Activated CD8-positive, alpha-beta memory T cell treated with anti-CD3 and anti-CD28 coated beads, Interleukin-2, amount 10 ng/mL, durations not matched to agents 7 days and 5 days (primary cell): ENCODE results near the gene C2CD4C. TPM values are rescaled to one million over a fixed set of nuclear protein-coding genes. Genes with fewer than 3 reads are reported as not detected.
"Not testable (repeated sequence)": the region's sequence is repeated elsewhere in the genome, so short reads cannot be mapped to it uniquely, and the experiment has no call there.

Source experiments
- ATAC-seq: fragments of 150-1000 bp; cut with Tn5 transposase; one replicate; pipeline ENCODE4 v1.10.0; 2021; ENCODE audit warnings: moderate library complexity
- CTCF ChIA-PET: fragments of 350-600 bp; sonication (Branson Sonifier 250); formaldehyde crosslinking; loops from one replicate; lab custom pipeline; 2021; ENCODE audit warnings: antibody characterized with exemption; lab: Charles Lee
- DNase-seq: peaks from one replicate; pipeline ENCODE4 v3.0.0-alpha.2; 2020
- H3K27ac Mint-ChIP-seq: one replicate; pipeline ENCODE4 v1.8.0; 2021; ENCODE audit warnings: mild to moderate bottlenecking, mixed read lengths
- H3K27me3 Mint-ChIP-seq: one replicate; pipeline ENCODE4 v1.8.0; 2021; ENCODE audit warnings: mixed read lengths
- H3K36me3 Mint-ChIP-seq: one replicate; pipeline ENCODE4 v1.8.0; 2021; ENCODE audit warnings: mild to moderate bottlenecking, mixed read lengths
- H3K4me1 Mint-ChIP-seq: one replicate; pipeline ENCODE4 v1.8.0; 2021; ENCODE audit warnings: mixed read lengths
- H3K4me3 Mint-ChIP-seq: one replicate; pipeline ENCODE4 v1.8.0; 2021; ENCODE audit warnings: mild to moderate bottlenecking, moderate library complexity, mixed read lengths
- H3K9me3 Mint-ChIP-seq: one replicate; pipeline ENCODE4 v1.8.0; 2022; ENCODE audit warnings: low read depth, mixed read lengths
- total RNA-seq, 2 experiments: library from RNA; stranded (reverse); gene quantifications; one replicate each; pipeline ENCODE4 v1.2.3, GENCODE V29; 2021

Gene C2CD4C
- total RNA-seq, 2 experiments from 2014 or later: not detected

DNA sequence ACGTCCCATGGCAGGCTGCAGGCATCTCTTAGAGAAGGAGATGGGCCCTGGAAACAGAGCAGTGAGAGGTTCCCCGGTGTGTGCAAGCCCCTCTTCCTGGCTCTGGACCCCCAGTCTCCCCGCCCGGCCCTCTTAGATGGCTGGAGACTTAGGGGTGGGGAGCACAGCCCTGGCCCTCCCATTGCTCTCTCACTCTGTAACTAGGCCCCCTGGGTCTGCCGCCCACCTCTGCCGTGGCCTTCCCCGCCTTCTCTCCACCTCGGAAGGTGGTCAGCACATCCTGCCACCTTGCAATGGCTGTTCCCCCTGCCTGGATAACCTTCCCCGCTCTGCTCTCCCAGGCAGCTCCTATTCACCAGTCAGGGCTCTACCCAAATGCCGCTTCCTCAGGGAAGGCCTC is 21.8 kb upstream of the C2CD4C start:
- no peak overlapping the region for H3K27ac Mint-ChIP-seq
- no peaks in the 10 kb centered on the region for H3K27me3 Mint-ChIP-seq
- CTCF ChIA-PET: no interaction called here
- H3K9me3 Mint-ChIP-seq: peaks cover 8% of the 10 kb centered on the region
- no peaks in the 10 kb centered on the region for H3K36me3 Mint-ChIP-seq
- H3K4me3 Mint-ChIP-seq: no peak overlapping the region
- H3K4me1 Mint-ChIP-seq: no peaks in the 10 kb centered on the region
- DNase-seq (no peak), ATAC-seq (no peak)

DNA sequence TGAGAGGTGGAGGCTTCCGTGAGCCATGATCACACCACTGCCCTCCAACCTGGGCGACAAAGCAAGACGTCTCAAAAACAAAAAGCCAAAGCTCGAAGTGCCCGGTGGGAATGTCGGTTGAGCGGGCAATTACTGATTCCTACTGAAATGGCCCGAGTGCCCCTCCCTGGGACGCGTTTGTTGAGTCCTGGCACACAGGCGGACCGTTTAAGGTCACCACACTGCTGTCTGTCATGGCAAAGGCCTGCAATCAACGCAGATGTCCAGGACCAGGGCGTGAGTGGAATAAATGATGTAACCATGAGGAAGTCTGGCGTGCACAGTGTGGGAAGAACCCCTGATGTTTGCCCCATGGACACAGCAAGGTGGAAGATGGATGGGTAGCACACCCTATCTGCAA is 19.2 kb upstream of the C2CD4C start:
- Mint-ChIP-seq H3K4me3 (no peak overlapping the region), H3K36me3 (no peaks in the 10 kb centered on the region), H3K4me1 (no peaks in the 10 kb centered on the region), H3K27me3 (no peaks in the 10 kb centered on the region), H3K9me3 (peaks cover 8% of the 10 kb centered on the region), H3K27ac (no peak overlapping the region)
- DNase-seq (no peak), ATAC-seq (no peak)
- CTCF ChIA-PET: interaction anchor here (0.6 kb wide), 1 partner anchor 40 kb away, joined by 4 read pairs; no protein-coding TSS in a partner anchor

GRCh38 chr19:427675-428074 is 18.7 kb upstream of the C2CD4C start:
- H3K36me3 Mint-ChIP-seq: not testable (repeated sequence)

DNA sequence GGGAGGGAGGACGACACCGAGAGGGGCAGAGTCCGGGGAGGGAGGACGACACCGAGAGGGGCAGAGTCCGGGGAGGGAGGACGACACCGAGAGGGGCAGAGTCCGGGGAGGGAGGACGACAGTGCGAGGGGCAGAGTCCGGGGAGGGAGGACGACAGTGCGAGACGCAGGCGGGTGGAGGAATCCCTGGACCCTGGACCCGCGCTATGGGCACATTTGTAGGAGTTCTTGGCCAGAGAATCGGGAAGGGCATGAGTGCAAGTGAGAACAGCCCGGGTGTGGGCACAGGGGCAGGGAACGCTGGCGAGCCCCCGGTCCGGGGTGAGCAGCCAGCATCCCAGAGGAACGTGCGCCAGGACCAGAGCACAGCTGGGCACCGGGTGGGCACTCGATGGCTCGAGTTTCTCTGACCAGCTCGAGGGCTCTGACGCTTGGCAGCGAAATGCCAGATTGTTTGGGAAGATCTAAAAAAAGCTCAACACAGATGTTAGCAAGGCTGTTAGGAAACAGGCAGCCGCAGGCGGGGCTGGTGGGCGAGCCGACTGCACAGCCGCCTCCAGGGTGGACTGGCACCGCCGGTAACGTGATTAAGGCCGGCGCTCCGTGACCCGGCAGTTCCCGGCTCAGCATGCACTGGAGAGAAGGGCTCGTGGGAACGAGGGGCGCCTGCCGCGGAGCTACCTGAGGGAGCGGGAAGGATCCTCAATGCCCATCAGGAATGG is 17.9 kb upstream of the C2CD4C start:
- Mint-ChIP-seq H3K4me3 (no peak overlapping the region), H3K9me3 (peaks cover 8% of the 10 kb centered on the region), H3K36me3 (no peaks in the 10 kb centered on the region), H3K4me1 (no peaks in the 10 kb centered on the region), H3K27ac (no peak overlapping the region), H3K27me3 (no peaks in the 10 kb centered on the region)
- DNase-seq (no peak), ATAC-seq (no peak)
- CTCF ChIA-PET: no interaction called here

More at GRCh38 chr19:427675-428074, 18.7 kb upstream of the C2CD4C start:
- H3K4me3 Mint-ChIP-seq, CTCF ChIA-PET, H3K4me1 Mint-ChIP-seq, H3K27me3 Mint-ChIP-seq, H3K27ac Mint-ChIP-seq, ATAC-seq, DNase-seq, H3K9me3 Mint-ChIP-seq: not testable (repeated sequence)

DNA sequence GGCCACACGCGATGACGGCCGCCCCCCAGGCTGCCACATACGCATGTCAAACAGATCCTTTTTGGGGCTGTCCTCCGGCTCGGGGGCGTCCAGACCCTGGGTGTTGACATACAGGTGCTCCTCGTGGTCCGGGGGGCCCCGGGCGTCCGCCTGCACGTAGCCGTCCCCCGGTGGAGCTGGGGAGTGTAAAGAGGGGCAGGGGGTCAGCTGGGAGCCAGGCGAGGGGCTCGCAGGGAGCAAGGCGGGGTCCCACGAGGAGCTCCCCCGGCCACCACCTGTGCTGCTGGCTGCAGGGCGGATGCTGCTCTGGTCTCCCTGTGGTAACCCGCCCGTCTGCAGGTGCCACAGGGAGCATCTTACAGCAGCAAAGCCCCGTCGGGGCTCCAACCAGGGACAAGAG is 16.1 kb upstream of the C2CD4C start:
- no peaks in the 10 kb centered on the region for H3K36me3 Mint-ChIP-seq
- no peak overlapping the region for H3K4me3 Mint-ChIP-seq
- no peaks in the 10 kb centered on the region for H3K27me3 Mint-ChIP-seq
- CTCF ChIA-PET: no interaction called here
- H3K9me3 Mint-ChIP-seq: peaks cover under 1% of the 10 kb centered on the region
- no peak for ATAC-seq
- DNase-seq: no peak
- no peak overlapping the region for H3K27ac Mint-ChIP-seq
- H3K4me1 Mint-ChIP-seq: no peaks in the 10 kb centered on the region

DNA sequence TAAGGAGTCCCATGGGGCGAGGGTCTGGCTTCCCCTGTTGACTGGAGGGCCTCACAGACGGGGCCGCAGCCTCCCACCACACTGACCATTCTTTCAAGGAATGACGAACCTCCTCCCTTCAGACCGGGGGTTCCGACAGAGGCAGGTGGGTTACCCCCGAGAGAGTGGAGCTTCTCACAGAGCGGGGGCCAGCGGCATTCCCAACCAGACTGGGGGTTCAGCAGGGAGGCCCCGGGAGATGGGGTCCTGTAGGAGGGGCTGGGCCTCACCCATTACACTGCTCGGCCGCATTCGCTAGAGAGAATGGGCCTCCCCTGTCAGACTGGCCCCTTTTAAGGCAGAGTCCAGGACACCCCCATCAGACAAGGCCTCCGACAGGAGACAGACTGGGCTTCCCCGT is 15.6 kb upstream of the C2CD4C start:
- no peaks in the 10 kb centered on the region for H3K9me3 Mint-ChIP-seq
- DNase-seq (no peak), ATAC-seq (no peak)
- H3K4me1 Mint-ChIP-seq: no peaks in the 10 kb centered on the region
- no peaks in the 10 kb centered on the region for H3K36me3 Mint-ChIP-seq
- no peak overlapping the region for H3K27ac Mint-ChIP-seq
- no peak overlapping the region for H3K4me3 Mint-ChIP-seq
- no peaks in the 10 kb centered on the region for H3K27me3 Mint-ChIP-seq
- CTCF ChIA-PET: no interaction called here

DNA sequence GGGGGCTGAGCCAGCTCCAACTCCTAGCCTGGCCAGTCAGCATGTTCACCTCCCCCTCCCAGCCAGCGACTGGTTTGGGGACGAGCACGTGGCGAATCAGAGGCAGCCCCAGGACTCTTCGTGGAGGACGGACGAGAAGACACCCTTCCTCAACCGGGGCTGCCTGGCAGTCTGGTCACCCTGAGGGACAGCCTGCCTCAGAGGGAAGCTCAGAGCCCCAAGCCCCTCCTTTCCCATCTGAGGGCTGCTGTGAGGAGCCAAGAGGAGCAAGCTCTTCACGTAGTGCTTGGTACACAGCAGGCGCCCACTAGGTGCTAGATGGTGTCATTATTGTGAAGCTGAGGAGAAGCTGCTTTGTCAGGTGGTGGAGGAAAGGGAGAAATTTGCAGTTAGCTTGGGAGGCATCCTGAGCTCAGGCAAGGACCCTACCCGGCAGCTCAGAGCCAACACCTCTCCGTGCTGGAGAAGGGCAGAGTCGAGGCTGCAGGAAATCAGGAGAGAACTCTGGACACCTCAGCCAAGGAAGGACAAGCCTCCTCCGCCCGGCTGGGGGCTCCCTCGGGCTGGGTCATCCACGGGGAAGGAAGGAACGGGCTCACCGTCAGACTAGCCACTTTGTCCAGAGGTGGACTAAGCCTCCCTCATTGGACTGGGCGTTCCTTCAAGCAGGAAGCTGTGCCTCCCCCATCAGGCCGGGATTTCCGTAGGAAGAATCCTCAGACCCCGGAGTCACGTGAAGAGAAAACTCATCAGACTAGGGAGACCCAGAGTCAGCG is 14.9 kb upstream of the C2CD4C start:
- CTCF ChIA-PET: interaction anchor here (1.5 kb wide), 1 partner anchor 87 kb away, joined by 3 read pairs; no protein-coding TSS in a partner anchor
- Mint-ChIP-seq H3K4me1 (no peaks in the 10 kb centered on the region), H3K27ac (no peak overlapping the region), H3K4me3 (no peak overlapping the region), H3K9me3 (no peaks in the 10 kb centered on the region), H3K36me3 (no peaks in the 10 kb centered on the region), H3K27me3 (no peaks in the 10 kb centered on the region)
- no peak for DNase-seq
- no peak for ATAC-seq

- DNase-seq, ATAC-seq, H3K27ac Mint-ChIP-seq, H3K9me3 Mint-ChIP-seq, H3K36me3 Mint-ChIP-seq, H3K4me3 Mint-ChIP-seq, H3K27me3 Mint-ChIP-seq, H3K4me1 Mint-ChIP-seq: not testable (repeated sequence)
- CTCF ChIA-PET: interaction anchor here (1.5 kb wide), 1 partner anchor 88 kb away, joined by 3 read pairs; no protein-coding TSS in a partner anchor
Measured at GRCh38 chr19:422917-423226, 13.9 kb upstream of the C2CD4C start.

- H3K4me1 Mint-ChIP-seq: no peaks in the 10 kb centered on the region
- CTCF ChIA-PET: interaction anchor here (1.5 kb wide), 1 partner anchor 88 kb away, joined by 3 read pairs; no protein-coding TSS in a partner anchor
- no peak overlapping the region for H3K4me3 Mint-ChIP-seq
- no peaks in the 10 kb centered on the region for H3K27me3 Mint-ChIP-seq
- no peaks in the 10 kb centered on the region for H3K9me3 Mint-ChIP-seq
- no peaks in the 10 kb centered on the region for H3K36me3 Mint-ChIP-seq
- DNase-seq (no peak), ATAC-seq (no peak)
- H3K27ac Mint-ChIP-seq: no peak overlapping the region
Measured at GRCh38 chr19:422213-422916, 13.4 kb upstream of the C2CD4C start.

DNA sequence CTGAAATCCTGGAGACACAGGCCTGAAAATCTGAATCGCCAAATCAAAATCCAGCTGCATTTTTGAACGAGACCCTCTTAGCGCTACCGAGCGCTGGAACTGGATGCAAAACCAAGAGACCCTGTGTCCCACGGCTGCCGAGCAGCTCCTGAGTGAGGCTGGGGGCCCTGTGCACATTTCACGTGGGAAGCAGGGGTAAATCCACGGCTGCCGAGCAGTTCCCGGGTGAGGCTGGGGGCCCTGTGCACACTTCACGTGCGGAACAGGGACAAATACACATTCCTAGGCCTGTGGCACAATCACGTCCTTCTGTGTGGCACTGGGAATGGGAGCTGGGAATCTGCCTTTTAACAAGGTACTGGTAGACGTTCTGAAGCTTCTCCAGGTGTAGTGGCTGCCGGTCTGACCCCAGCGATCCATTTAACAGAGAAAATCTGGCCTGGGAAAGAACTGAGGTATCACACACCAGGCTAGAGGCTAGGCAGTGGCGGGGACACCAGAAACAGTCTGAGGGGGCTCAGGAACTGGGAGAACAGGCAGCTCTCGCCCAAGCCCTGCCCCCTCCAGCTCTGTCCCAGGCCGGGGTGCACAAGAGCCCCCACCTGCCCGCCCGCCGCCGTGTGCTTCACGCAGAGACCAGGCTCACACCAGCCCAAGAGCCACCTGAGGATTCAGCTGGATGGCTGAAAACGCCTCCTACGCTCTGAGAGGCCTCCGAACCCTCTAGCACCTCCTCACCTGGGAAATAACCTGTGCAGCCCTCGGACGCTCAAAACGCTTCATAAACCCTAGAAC is 11.0 kb upstream of the C2CD4C start:
- H3K36me3 Mint-ChIP-seq: no peaks in the 10 kb centered on the region
- CTCF ChIA-PET: no interaction called here
- no peaks in the 10 kb centered on the region for H3K27me3 Mint-ChIP-seq
- H3K4me3 Mint-ChIP-seq: no peak overlapping the region
- H3K4me1 Mint-ChIP-seq: no peaks in the 10 kb centered on the region
- ATAC-seq: no peak
- H3K9me3 Mint-ChIP-seq: no peaks in the 10 kb centered on the region
- H3K27ac Mint-ChIP-seq: no peak overlapping the region
- DNase-seq: no peak

- Mint-ChIP-seq H3K36me3 (no peaks in the 10 kb centered on the region), H3K9me3 (no peaks in the 10 kb centered on the region), H3K4me3 (no peak overlapping the region), H3K27me3 (no peaks in the 10 kb centered on the region), H3K4me1 (no peaks in the 10 kb centered on the region), H3K27ac (no peak overlapping the region)
- ATAC-seq (no peak), DNase-seq (no peak)
- CTCF ChIA-PET: no interaction called here
Measured at GRCh38 chr19:418761-419671, 10.1 kb upstream of the C2CD4C start.

DNA sequence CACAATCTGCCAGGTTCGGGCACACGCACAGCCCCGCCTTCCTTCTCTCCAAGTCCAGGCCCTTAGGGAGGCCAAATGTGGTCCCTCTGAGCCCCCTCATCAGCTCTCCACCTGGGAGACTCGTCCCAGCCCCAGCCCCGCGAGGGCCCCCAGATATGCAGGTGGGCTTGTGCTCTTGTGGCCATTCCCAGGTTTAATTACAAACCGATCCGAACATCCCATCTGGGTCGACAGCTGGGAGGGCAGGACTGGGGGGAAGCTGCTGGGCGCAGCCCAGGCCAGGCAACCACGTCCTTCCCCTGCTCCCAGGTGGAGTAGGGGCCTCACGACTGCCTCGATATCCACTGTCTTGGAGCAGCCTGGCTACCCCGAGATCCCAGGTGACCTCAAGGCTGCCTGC is 7.5 kb upstream of the C2CD4C start:
- ATAC-seq: no peak
- H3K9me3 Mint-ChIP-seq: no peaks in the 10 kb centered on the region

More for the DNA sequence above, 7.5 kb upstream of the C2CD4C start:
- Mint-ChIP-seq H3K27me3 (no peaks in the 10 kb centered on the region), H3K27ac (no peak overlapping the region), H3K4me3 (no peak overlapping the region), H3K4me1 (no peaks in the 10 kb centered on the region), H3K36me3 (no peaks in the 10 kb centered on the region)
- CTCF ChIA-PET: no interaction called here
- DNase-seq: no peak
